ENCODE results near the gene PLXNC1.

DNA sequence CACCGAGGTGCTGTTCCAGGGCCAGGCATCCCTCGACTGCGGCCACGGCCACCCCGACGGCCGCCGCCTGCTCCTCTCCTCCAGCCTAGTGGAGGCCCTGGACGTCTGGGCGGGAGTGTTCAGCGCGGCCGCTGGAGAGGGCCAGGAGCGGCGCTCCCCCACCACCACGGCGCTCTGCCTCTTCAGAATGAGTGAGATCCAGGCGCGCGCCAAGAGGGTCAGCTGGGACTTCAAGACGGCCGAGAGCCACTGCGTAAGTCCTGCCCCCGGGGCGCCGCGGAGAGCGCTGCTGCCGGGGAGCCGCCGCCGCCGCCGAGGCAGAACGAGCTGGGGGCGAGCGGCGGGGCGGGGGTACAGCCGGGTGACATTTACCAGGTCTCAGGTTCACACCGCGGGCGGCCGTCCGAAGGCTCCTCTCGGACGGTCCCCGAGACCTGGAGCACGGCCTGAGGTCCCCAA lies 1.4 kb downstream of the PLXNC1 start:
- TF ChIP-seq, protein P1, sequence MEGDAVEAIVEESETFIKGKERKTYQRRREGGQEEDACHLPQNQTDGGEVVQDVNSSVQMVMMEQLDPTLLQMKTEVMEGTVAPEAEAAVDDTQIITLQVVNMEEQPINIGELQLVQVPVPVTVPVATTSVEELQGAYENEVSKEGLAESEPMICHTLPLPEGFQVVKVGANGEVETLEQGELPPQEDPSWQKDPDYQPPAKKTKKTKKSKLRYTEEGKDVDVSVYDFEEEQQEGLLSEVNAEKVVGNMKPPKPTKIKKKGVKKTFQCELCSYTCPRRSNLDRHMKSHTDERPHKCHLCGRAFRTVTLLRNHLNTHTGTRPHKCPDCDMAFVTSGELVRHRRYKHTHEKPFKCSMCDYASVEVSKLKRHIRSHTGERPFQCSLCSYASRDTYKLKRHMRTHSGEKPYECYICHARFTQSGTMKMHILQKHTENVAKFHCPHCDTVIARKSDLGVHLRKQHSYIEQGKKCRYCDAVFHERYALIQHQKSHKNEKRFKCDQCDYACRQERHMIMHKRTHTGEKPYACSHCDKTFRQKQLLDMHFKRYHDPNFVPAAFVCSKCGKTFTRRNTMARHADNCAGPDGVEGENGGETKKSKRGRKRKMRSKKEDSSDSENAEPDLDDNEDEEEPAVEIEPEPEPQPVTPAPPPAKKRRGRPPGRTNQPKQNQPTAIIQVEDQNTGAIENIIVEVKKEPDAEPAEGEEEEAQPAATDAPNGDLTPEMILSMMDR (IDR thresholded peaks at IDR 0.05; ENCODE audit: low read length): no peak
- no peak for TF ChIP-seq EZH2phosphoT487 (IDR thresholded peaks at IDR 0.05; ENCODE audit: low read length)
- no peak for TF ChIP-seq EZH2 (optimal IDR thresholded peaks at IDR 0.05; ENCODE audit: low read depth, low read length)

Data from MM.1S (cell line).